Dendritic cell treated with granulocyte-macrophage colony-stimulating factor and Interleukin-4, amounts not matched to agents 40 ng/mL and 50 ng/mL, for 4 days (primary cell): Measurements from ENCODE around the gene ABHD4.
"Not testable (repeated sequence)": the region's sequence is repeated elsewhere in the genome, so short reads cannot be mapped to it uniquely, and the experiment has no call there.

ENCODE experiments used
- H3K27ac Mint-ChIP-seq: one replicate; pipeline ENCODE4 v1.8.0; 2022; ENCODE audit warnings: mild to moderate bottlenecking, mixed read lengths
- H3K27me3 Mint-ChIP-seq: one replicate; pipeline ENCODE4 v1.8.0; 2022; ENCODE audit warnings: mild to moderate bottlenecking, mixed read lengths
- H3K36me3 Mint-ChIP-seq: one replicate; pipeline ENCODE4 v1.8.0; 2022; ENCODE audit warnings: low read depth, mixed read lengths
- H3K4me1 Mint-ChIP-seq: one replicate; pipeline ENCODE4 v1.8.0; 2022; ENCODE audit warnings: low read depth, mixed read lengths
- H3K4me3 Mint-ChIP-seq: one replicate; pipeline ENCODE4 v1.8.0; 2022; ENCODE audit warnings: mild to moderate bottlenecking, moderate library complexity, mixed read lengths
- H3K9me3 Mint-ChIP-seq: one replicate; pipeline ENCODE4 v1.8.0; 2022; ENCODE audit warnings: mixed read lengths
- intact Hi-C: fragments of 100-400 bp; cut with micrococcal nuclease; formaldehyde crosslinking; loops from one replicate; pipeline ENCODE4 v1.15.0; 2022

ABHD4 gene

GRCh38 chr14:22569106-22569736, 28.9 kb upstream of the ABHD4 start:
- intact Hi-C loops, result no loop called here
- Mint-ChIP-seq H3K36me3 (peaks cover 92% of the 10 kb centered on the region), H3K27ac (no peak overlapping the region), H3K4me1 (peaks cover 17% of the 10 kb centered on the region), H3K4me3 (no peak overlapping the region), H3K9me3 (no peaks in the 10 kb centered on the region), H3K27me3 (no peaks in the 10 kb centered on the region)

- Mint-ChIP-seq H3K27ac (no peak overlapping the region), H3K4me1 (peaks cover 17% of the 10 kb centered on the region)
Measured at GRCh38 chr14:22569737-22570131, 28.4 kb upstream of the ABHD4 start.

GRCh38 chr14:22570132-22570949, 27.8 kb upstream of the ABHD4 start:
- H3K36me3 Mint-ChIP-seq, result peaks cover 92% of the 10 kb centered on the region
- H3K9me3 Mint-ChIP-seq, result no peaks in the 10 kb centered on the region
- no peak overlapping the region for H3K4me3 Mint-ChIP-seq
- no peak overlapping the region for H3K27ac Mint-ChIP-seq
- intact Hi-C loops, result loop anchor here (1.0 to 5.0 kb wide), 3 partner anchors 83 to 283 kb away; partner anchors contain the start of gene SLC7A7
- peaks cover 17% of the 10 kb centered on the region for H3K4me1 Mint-ChIP-seq
- no peaks in the 10 kb centered on the region for H3K27me3 Mint-ChIP-seq

More at GRCh38 chr14:22569737-22570131, 28.4 kb upstream of the ABHD4 start:
- intact Hi-C loops, result loop anchor here (1.0 to 5.0 kb wide), 3 partner anchors 84 to 284 kb away; partner anchors contain the start of gene SLC7A7
- H3K36me3 Mint-ChIP-seq, result peaks cover 92% of the 10 kb centered on the region
- no peaks in the 10 kb centered on the region for H3K9me3 Mint-ChIP-seq
- H3K4me3 Mint-ChIP-seq, result no peak overlapping the region
- H3K27me3 Mint-ChIP-seq, result no peaks in the 10 kb centered on the region

- intact Hi-C loops, result loop anchor here (5.0 kb wide), 1 partner anchor 245 kb away; the partner anchor contains the start of gene SLC7A7
- H3K4me1 Mint-ChIP-seq, result peaks cover 17% of the 10 kb centered on the region
- H3K36me3 Mint-ChIP-seq, result peaks cover 98% of the 10 kb centered on the region
- H3K27ac Mint-ChIP-seq, result peak overlapping the region; percentile 20
- H3K9me3 Mint-ChIP-seq, result no peaks in the 10 kb centered on the region
- no peaks in the 10 kb centered on the region for H3K27me3 Mint-ChIP-seq
- no peak overlapping the region for H3K4me3 Mint-ChIP-seq
Measured at GRCh38 chr14:22572562-22573058, 25.5 kb upstream of the ABHD4 start.

GRCh38 chr14:22573804-22574203, 24.3 kb upstream of the ABHD4 start:
- no peak overlapping the region for H3K27ac Mint-ChIP-seq
- no peak overlapping the region for H3K4me3 Mint-ChIP-seq
- peaks cover 95% of the 10 kb centered on the region for H3K36me3 Mint-ChIP-seq
- H3K27me3 Mint-ChIP-seq, result no peaks in the 10 kb centered on the region
- peaks cover 17% of the 10 kb centered on the region for H3K4me1 Mint-ChIP-seq
- intact Hi-C loops, result loop anchor here (5.0 kb wide), 1 partner anchor 243 kb away; the partner anchor contains the start of gene SLC7A7
- H3K9me3 Mint-ChIP-seq, result no peaks in the 10 kb centered on the region

- Mint-ChIP-seq H3K4me1 (peaks cover 10% of the 10 kb centered on the region), H3K27ac (no peak overlapping the region), H3K36me3 (peaks cover 84% of the 10 kb centered on the region), H3K9me3 (no peaks in the 10 kb centered on the region), H3K4me3 (no peak overlapping the region), H3K27me3 (no peaks in the 10 kb centered on the region)
- intact Hi-C loops, result no loop called here
Measured at GRCh38 chr14:22577334-22577908, 20.7 kb upstream of the ABHD4 start.

- Mint-ChIP-seq H3K9me3 (no peaks in the 10 kb centered on the region), H3K27ac (no peak overlapping the region), H3K27me3 (no peaks in the 10 kb centered on the region), H3K36me3 (peaks cover 86% of the 10 kb centered on the region), H3K4me3 (no peak overlapping the region), H3K4me1 (peaks cover 16% of the 10 kb centered on the region)
- intact Hi-C loops, result no loop called here
Measured at GRCh38 chr14:22579236-22579635, 18.9 kb upstream of the ABHD4 start.

- Mint-ChIP-seq H3K27ac (no peak overlapping the region), H3K4me3 (no peak overlapping the region), H3K36me3 (peaks cover 85% of the 10 kb centered on the region), H3K27me3 (no peaks in the 10 kb centered on the region), H3K9me3 (no peaks in the 10 kb centered on the region), H3K4me1 (peaks cover 22% of the 10 kb centered on the region)
- intact Hi-C loops, result no loop called here
Measured at GRCh38 chr14:22579881-22580280, 18.2 kb upstream of the ABHD4 start.

- Mint-ChIP-seq H3K36me3 (peaks cover 81% of the 10 kb centered on the region), H3K4me3 (no peak overlapping the region), H3K27me3 (no peaks in the 10 kb centered on the region), H3K4me1 (peaks cover 28% of the 10 kb centered on the region), H3K9me3 (no peaks in the 10 kb centered on the region), H3K27ac (no peak overlapping the region)
- intact Hi-C loops, result no loop called here
Measured at GRCh38 chr14:22580625-22581024, 17.5 kb upstream of the ABHD4 start.

- H3K27me3 Mint-ChIP-seq, result no peaks in the 10 kb centered on the region
- H3K36me3 Mint-ChIP-seq, result peaks cover 74% of the 10 kb centered on the region
- H3K9me3 Mint-ChIP-seq, result no peaks in the 10 kb centered on the region
- intact Hi-C loops, result no loop called here
- peaks cover 56% of the 10 kb centered on the region for H3K4me1 Mint-ChIP-seq
- peak overlapping the region; percentile 46 for H3K27ac Mint-ChIP-seq
- no peak overlapping the region for H3K4me3 Mint-ChIP-seq
Measured at GRCh38 chr14:22583994-22584393, 14.1 kb upstream of the ABHD4 start.

GRCh38 chr14:22587247-22587646, 10.9 kb upstream of the ABHD4 start:
- no peak overlapping the region for H3K27ac Mint-ChIP-seq
- peaks cover 63% of the 10 kb centered on the region for H3K4me1 Mint-ChIP-seq
- no peaks in the 10 kb centered on the region for H3K27me3 Mint-ChIP-seq
- H3K36me3 Mint-ChIP-seq, result peaks cover 52% of the 10 kb centered on the region
- H3K4me3 Mint-ChIP-seq, result no peak overlapping the region
- no peaks in the 10 kb centered on the region for H3K9me3 Mint-ChIP-seq
- intact Hi-C loops, result loop anchor here (5.0 kb wide), 1 partner anchor 180 kb away; the partner anchor contains the start of gene OXA1L

- peak overlapping the region; percentile 96 for H3K27ac Mint-ChIP-seq
- H3K4me3 Mint-ChIP-seq, result peak overlapping the region; percentile 83
- H3K27me3 Mint-ChIP-seq, H3K9me3 Mint-ChIP-seq: not testable (repeated sequence)
- peaks cover 61% of the 10 kb centered on the region for H3K4me1 Mint-ChIP-seq
- intact Hi-C loops, result loop anchor here (2.0 to 5.0 kb wide), 2 partner anchors 31 to 179 kb away; partner anchors contain the start of gene OXA1L
- H3K36me3 Mint-ChIP-seq, result peaks cover 46% of the 10 kb centered on the region
Measured at GRCh38 chr14:22587677-22588422, 10.2 kb upstream of the ABHD4 start.

GRCh38 chr14:22588526-22589095, 9.5 kb upstream of the ABHD4 start:
- intact Hi-C loops, result loop anchor here (1.0 to 5.0 kb wide), 3 partner anchors 10 to 179 kb away; partner anchors contain the start of genes ABHD4 and OXA1L
- Mint-ChIP-seq H3K36me3 (peaks cover 39% of the 10 kb centered on the region), H3K4me1 (peaks cover 54% of the 10 kb centered on the region), H3K27me3 (peaks cover 6% of the 10 kb centered on the region), H3K27ac (peak overlapping the region; percentile 96), H3K9me3 (no peaks in the 10 kb centered on the region), H3K4me3 (peak overlapping the region; percentile 83)
